Common myeloid progenitor, CD34-positive (primary cell): ENCODE data around the gene RNF144B.

Source experiments
- CTCF ChIA-PET: fragments of 350-600 bp; sonication (Branson Sonifier 250); formaldehyde crosslinking; loops from one replicate; lab custom pipeline; 2021; ENCODE audit warnings: antibody characterized with exemption; lab: Charles Lee
- POLR2A ChIA-PET: fragments of 350-600 bp; sonication (Branson Sonifier 250); formaldehyde crosslinking; loops from one replicate; lab custom pipeline; 2021; ENCODE audit warnings: antibody characterized with exemption; lab: Charles Lee
- DNase-seq, 3 donors: peaks; one replicate each; pipeline versions ENCODE4 v3.0.0 to v3.0.0-alpha.2; 2013
- H3K27ac ChIP-seq, 2 experiments: 1 replicate in 1 of 2; 2 replicates in 1 of 2; pipeline ENCODE4 v1.7.0; 2013; ENCODE audit warnings: inconsistent platforms in 2 of 2, low read length in 2 of 2, mild to moderate bottlenecking in 2 of 2, low read depth in 1 of 2, moderate library complexity in 1 of 2; ENCODE audit not compliant: severe bottlenecking in 2 of 2, insufficient read depth in 1 of 2, poor library complexity in 1 of 2
- H3K27me3 ChIP-seq, 5 experiments: replicated peaks in 2 of 5; 1 replicate in 3 of 5; 2 replicates in 2 of 5; pipeline versions ENCODE4 v1.6.1 to v1.7.0; 2013; ENCODE audit warnings: low read length in 4 of 5, mild to moderate bottlenecking in 2 of 5, moderate library complexity in 2 of 5, inconsistent platforms in 1 of 5; ENCODE audit not compliant: insufficient read depth in 5 of 5, control insufficient read depth in 4 of 5
- H3K36me3 ChIP-seq, 4 experiments: 1 replicate in 2 of 4; 2 replicates in 2 of 4; pipeline versions ENCODE4 v1.6.1 to v1.7.0; 2013; ENCODE audit warnings: low read length in 3 of 4, control low read depth in 1 of 4, mild to moderate bottlenecking in 1 of 4; ENCODE audit not compliant: control insufficient read depth in 4 of 4, insufficient read depth in 4 of 4
- H3K4me1 ChIP-seq, 4 experiments: 1 replicate in 3 of 4; 2 replicates in 1 of 4; pipeline versions ENCODE4 v1.6.1 to v1.7.1; 2013; ENCODE audit warnings: low read length in 3 of 4, mild to moderate bottlenecking in 3 of 4, control low read depth in 1 of 4, inconsistent platforms in 1 of 4, moderate library complexity in 1 of 4; ENCODE audit not compliant: control insufficient read depth in 4 of 4, insufficient read depth in 4 of 4; ENCODE audit errors: control extremely low read depth in 1 of 4
- H3K4me3 ChIP-seq, 7 experiments: 1 replicate in 4 of 7; 2 replicates in 3 of 7; pipeline versions ENCODE4 v1.5.1 to v1.7.0; 2013; ENCODE audit warnings: mild to moderate bottlenecking in 7 of 7, low read length in 6 of 7, moderate library complexity in 6 of 7, inconsistent platforms in 2 of 7, low read depth in 2 of 7, control low read depth in 1 of 7; ENCODE audit not compliant: insufficient read depth in 4 of 7, control insufficient read depth in 1 of 7; ENCODE audit errors: extremely low read depth in 1 of 7
- H3K9me3 ChIP-seq, 5 experiments: 1 replicate in 4 of 5; 2 replicates in 1 of 5; pipeline versions ENCODE4 v1.6.1 to v1.7.1; 2013; ENCODE audit warnings: low read length in 4 of 5, mild to moderate bottlenecking in 2 of 5, inconsistent platforms in 1 of 5, low read depth in 1 of 5, moderate library complexity in 1 of 5; ENCODE audit not compliant: control insufficient read depth in 4 of 5, insufficient read depth in 2 of 5; ENCODE audit errors: control extremely low read depth in 1 of 5
- whole genome bisulfite sequencing: methylation state at CpG from one replicate; pipeline ENCODE4 v1.1.5; 2013; ENCODE audit not compliant: insufficient coverage; 5-methylcytosine and 5-hydroxymethylcytosine counted together

RNF144B gene

DNA sequence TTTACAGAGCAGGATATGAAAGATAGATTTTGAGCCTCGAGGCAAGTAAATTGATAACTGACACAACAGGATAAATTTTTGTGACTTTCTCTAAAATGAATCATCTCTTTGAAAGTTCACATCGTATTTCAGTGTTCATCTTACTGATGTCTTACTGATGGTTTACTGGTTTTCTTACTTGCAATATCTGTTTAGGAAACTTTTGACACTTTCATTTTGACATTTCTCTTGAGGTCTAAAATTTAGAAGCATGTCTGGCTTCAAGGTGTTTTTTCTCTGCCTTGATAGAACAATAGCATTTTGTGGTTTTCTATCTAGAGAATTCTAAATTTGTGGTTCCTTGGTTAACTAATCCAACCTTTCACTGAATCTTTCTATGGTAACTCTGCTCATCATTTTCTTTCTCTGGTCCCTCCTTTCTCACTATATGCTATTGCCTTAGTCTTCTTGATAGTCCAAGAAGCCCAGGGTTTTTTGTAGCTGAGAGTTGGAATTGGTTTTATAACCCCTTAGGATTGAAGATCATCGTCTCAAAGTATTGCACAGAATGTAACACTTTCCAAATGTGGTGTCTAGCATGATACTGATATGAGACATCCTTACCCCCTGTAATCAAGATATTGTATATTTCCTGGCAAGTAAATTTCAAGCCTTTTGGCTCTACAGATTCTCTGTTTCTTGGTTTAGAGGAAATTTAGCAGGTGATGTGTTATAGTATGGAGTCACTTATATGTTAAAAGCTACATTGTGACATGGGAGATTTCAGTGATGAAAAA is 98.7 kb downstream of the RNF144B start:
- H3K4me3 ChIP-seq: no peak overlapping the region
- no peak for DNase-seq
- no peaks in the 10 kb centered on the region for H3K9me3 ChIP-seq
- CTCF ChIA-PET: no interaction called here
- no peaks in the 10 kb centered on the region for H3K36me3 ChIP-seq
- POLR2A ChIA-PET: interaction anchor here (0.6 kb wide), 1 partner anchor 13 kb away, joined by 5 read pairs; no protein-coding TSS in a partner anchor
- no peaks in the 10 kb centered on the region for H3K27me3 ChIP-seq
- peaks cover 0 to 2% (median 0%) of the 10 kb centered on the region in 4 experiments for H3K4me1 ChIP-seq
- 100% methylated on average over 2 of the region's 3 CpGs for WGBS
- no peak overlapping the region for H3K27ac ChIP-seq

DNA sequence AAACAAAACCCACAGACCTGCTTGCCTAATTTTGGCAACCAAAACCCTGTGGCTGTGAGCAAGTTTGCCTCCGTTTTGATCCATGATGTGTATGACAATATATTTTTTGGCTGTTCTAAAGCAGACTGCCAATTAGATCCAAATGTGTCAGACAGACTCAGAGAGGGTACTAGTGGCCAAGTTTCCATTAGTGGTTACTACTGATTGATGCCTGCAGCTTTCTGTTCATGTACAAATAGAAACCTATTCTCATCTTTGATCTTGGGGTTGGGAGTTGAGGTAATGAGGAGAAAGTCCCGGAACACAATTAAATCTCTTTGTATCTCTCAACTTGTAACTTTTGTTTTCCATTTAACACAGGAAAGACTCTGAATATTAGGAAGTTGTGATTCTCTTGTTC is 100.9 kb downstream of the RNF144B start:
- ChIA-PET POLR2A (no interaction called here), CTCF (interaction anchor here (1.3 to 1.5 kb wide), 3 partner anchors 10 to 15 kb away, joined by 3 to 4 read pairs (median 4); no protein-coding TSS in a partner anchor)
- H3K4me3 ChIP-seq: no peak overlapping the region
- no peaks in the 10 kb centered on the region for H3K9me3 ChIP-seq
- no peak for DNase-seq
- H3K4me1 ChIP-seq: no peaks in the 10 kb centered on the region
- H3K27me3 ChIP-seq: no peaks in the 10 kb centered on the region
- WGBS: 100% methylated on average over 1 of the region's 2 CpGs
- no peak overlapping the region for H3K27ac ChIP-seq
- H3K36me3 ChIP-seq: no peaks in the 10 kb centered on the region

DNA sequence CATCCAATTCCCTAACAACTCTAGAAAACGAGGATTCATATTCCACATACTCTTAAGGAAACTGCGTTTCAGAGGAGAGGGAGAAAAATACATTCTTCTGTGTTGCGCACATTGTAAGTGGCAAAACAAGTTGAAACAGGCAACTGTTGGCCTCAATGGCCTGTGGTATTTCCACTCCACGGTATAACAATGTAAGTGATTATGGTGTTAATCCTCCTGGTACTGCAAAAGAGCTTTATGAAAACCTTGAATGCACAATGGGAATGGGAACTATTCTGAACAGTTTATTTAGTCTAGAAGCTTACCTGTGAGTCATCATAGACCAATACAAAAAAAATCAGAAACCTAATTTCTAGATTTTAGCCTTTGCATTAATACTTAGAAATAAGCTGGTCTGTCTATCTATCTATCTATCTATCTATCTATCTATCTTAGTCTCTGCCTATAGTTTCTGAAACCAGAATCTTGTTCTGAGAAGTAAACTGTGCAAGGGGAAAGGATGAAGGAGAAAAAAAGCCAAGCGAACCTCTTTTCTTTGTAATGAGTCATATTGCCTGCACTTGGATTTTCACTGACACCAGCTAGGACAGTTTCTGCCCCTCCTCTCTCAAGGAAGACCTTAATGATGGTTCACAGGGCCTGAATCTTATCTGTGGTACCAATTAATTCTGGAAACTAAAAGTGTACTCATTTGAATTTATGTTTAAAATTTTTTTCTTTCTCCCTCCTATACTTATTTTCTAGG is 101.5 kb downstream of the RNF144B start:
- CTCF ChIA-PET: interaction anchor here (0.6 to 1.4 kb wide), 4 partner anchors 11 to 30 kb away, joined by 3 to 4 read pairs (median 3); no protein-coding TSS in a partner anchor
- no peaks in the 10 kb centered on the region for H3K27me3 ChIP-seq
- H3K27ac ChIP-seq: no peak overlapping the region
- POLR2A ChIA-PET: no interaction called here
- 94% methylated on average over 3 of the region's 5 CpGs for WGBS
- H3K4me1 ChIP-seq: peaks cover 0 to 3% (median 1%) of the 10 kb centered on the region in 4 experiments
- H3K9me3 ChIP-seq: no peaks in the 10 kb centered on the region
- H3K36me3 ChIP-seq: no peaks in the 10 kb centered on the region
- no peak for DNase-seq
- H3K4me3 ChIP-seq: no peak overlapping the region

DNA sequence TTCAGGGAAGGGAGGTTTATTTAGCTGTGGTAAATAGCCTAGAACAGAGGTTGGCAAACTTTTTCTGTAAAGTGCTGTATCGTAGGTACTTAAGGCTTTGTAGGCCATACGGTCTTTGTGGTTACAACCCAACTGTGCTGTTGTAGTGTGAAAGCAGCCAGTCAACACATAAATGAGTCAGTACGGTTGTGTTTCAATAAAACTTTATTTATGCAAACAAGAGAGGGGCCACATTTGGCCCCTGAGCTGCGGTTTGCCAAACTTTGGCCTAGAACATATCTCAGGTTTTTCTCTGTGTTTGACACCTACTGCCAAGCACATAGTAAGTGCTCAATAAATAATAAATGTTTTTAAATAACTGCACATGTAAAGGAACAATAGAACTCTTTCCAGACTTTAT is 102.2 kb downstream of the RNF144B start:
- CTCF ChIA-PET: interaction anchor here (1.3 kb wide), 2 partner anchors 14 to 30 kb away, joined by 3 read pairs; no protein-coding TSS in a partner anchor
- Histone ChIP-seq H3K4me3 (no peak overlapping the region), H3K36me3 (no peaks in the 10 kb centered on the region), H3K27ac (no peak overlapping the region), H3K9me3 (no peaks in the 10 kb centered on the region), H3K4me1 (peaks cover 0 to 8% (median 4%) of the 10 kb centered on the region in 4 experiments), H3K27me3 (no peaks in the 10 kb centered on the region)
- POLR2A ChIA-PET: interaction anchor here (0.6 kb wide), 1 partner anchor 10 kb away, joined by 4 read pairs; no protein-coding TSS in a partner anchor
- no peak for DNase-seq
- 86% methylated on average over 2 of the region's 4 CpGs for WGBS

DNA sequence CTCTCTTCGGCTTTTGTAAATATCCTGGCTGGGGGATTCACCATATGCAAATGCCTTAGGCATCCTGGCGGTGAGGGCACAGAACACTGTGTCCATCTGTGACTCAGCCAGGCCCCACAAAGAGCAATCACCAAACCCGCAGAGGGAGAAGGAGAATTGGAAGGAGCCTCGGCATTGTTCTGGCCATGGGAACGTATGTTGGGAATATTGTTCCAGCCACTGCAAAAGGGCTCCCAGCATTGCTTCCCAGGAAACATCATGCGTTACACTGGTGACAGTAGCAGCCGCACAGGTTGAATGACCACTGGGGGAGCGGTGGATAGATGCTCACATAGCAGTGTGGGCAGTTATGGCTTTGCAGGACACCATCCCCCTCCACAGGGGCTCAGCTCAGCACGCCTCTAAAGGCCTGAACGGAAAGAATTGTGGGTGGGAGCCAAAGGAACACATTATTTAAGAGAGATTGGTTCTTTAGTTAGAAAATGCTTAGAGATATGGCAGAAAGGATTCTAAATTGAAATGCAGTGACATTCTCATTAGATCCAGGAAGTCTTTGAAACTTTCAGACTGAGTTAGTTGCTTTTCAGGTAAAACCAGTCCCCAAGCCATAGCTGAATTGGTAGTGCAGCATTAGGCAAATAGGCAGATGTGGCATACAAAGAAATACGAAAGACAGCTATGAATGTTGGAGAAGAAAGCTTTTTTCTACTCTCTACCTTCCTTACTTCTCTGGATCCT is 104.3 kb downstream of the RNF144B start:
- POLR2A ChIA-PET: no interaction called here
- no peak overlapping the region for H3K4me3 ChIP-seq
- H3K27me3 ChIP-seq: no peaks in the 10 kb centered on the region
- H3K36me3 ChIP-seq: no peaks in the 10 kb centered on the region
- no peaks in the 10 kb centered on the region for H3K9me3 ChIP-seq
- no peak overlapping the region for H3K27ac ChIP-seq
- no peak for DNase-seq
- H3K4me1 ChIP-seq: peaks cover 8 to 19% (median 11%) of the 10 kb centered on the region in 4 experiments
- 88% methylated on average over 9 of the region's 11 CpGs for WGBS
- CTCF ChIA-PET: interaction anchor here (1.0 to 1.3 kb wide), 2 partner anchors 13 to 161 kb away, joined by 3 read pairs; no protein-coding TSS in a partner anchor

DNA sequence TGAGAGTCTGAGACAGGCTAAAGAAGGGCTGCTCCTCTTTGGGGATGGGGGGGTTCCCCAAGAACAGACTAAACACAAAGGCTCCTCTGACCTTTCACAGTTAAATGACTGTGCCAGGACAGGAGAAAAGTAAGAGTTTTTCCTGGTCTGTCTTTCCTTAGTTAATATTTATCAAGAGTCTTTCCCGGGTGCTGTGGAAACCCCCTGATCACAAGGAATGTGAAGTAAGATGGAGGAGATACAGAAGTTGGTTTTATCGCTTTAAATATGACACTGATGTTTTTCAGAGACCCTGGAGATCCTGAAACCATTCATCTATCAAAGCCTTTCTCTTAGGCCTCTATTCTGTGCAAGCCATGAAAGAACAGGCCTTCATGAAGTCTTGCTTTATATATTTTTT is 105.8 kb downstream of the RNF144B start:
- Histone ChIP-seq H3K9me3 (no peaks in the 10 kb centered on the region), H3K27ac (no peak overlapping the region), H3K4me3 (no peak overlapping the region), H3K27me3 (no peaks in the 10 kb centered on the region), H3K36me3 (no peaks in the 10 kb centered on the region), H3K4me1 (peaks cover 11 to 31% (median 14%) of the 10 kb centered on the region in 4 experiments)
- no CpG with 5 or more reads among the region's 2 CpGs for WGBS
- POLR2A ChIA-PET: no interaction called here
- DNase-seq: no peak
- CTCF ChIA-PET: no interaction called here
